HepG2 (cell line): ENCODE results near the gene DNAJC24. TPM values are rescaled to one million over a fixed set of nuclear protein-coding genes. Genes with fewer than 3 reads are reported as not detected.

Experiments
- ARID3A ChIP-seq: IDR thresholded peaks from 2 replicates; pipeline ENCODE4 v1.6.1; 2012; ENCODE audit warnings: low read depth, low read length, improper control_type of control experiment
- CBFB ChIP-seq: sonication (generic); formaldehyde crosslinking; IDR thresholded peaks from 2 replicates; pipeline ENCODE4 v1.4.0; 2020; ENCODE audit warnings: missing genetic modification reagents
- CERS6 ChIP-seq: sonication (generic); formaldehyde crosslinking; IDR thresholded peaks from 2 replicates; pipeline ENCODE4 v1.5.0; 2020; ENCODE audit warnings: missing genetic modification reagents
- CTCF ChIP-seq: sonication (generic); formaldehyde crosslinking; IDR thresholded peaks from 2 replicates; pipeline ENCODE4 v1.5.0; 2020; ENCODE audit warnings: mild to moderate bottlenecking, missing genetic modification reagents, moderate library complexity
- DRAP1 ChIP-seq: IDR thresholded peaks from 2 replicates; pipeline ENCODE4 v1.6.1; 2016; ENCODE audit warnings: missing genetic modification reagents, missing compliant biosample characterization
- GZF1 ChIP-seq: sonication (generic); formaldehyde crosslinking; IDR thresholded peaks from 2 replicates; pipeline ENCODE4 v1.5.1; 2020; ENCODE audit warnings: mild to moderate bottlenecking, missing genetic modification reagents
- HDAC2 ChIP-seq: sonication (generic); formaldehyde crosslinking; IDR thresholded peaks from 2 replicates; pipeline ENCODE4 v1.4.0; 2020; ENCODE audit warnings: missing genetic modification reagents
- IRF2 ChIP-seq: IDR thresholded peaks from 2 replicates; pipeline ENCODE4 v1.6.1; 2018; ENCODE audit warnings: missing genetic modification reagents, missing compliant biosample characterization
- KAT7 ChIP-seq: IDR thresholded peaks from 2 replicates; pipeline ENCODE4 v1.6.1; 2018; ENCODE audit warnings: borderline replicate concordance, missing compliant biosample characterization
- NAIF1 ChIP-seq: sonication (generic); formaldehyde crosslinking; IDR thresholded peaks from 2 replicates; pipeline ENCODE4 v1.5.0; 2020; ENCODE audit warnings: mild to moderate bottlenecking, missing genetic modification reagents, borderline replicate concordance
- NR2F2 ChIP-seq: IDR thresholded peaks from 2 replicates; pipeline ENCODE4 v1.6.1; 2012; ENCODE audit warnings: low read depth, inconsistent platforms, borderline replicate concordance
- PBX2 ChIP-seq: IDR thresholded peaks from 2 replicates; pipeline ENCODE4 v1.6.1; 2016; ENCODE audit warnings: control low read depth
- PREB ChIP-seq: sonication (generic); formaldehyde crosslinking; IDR thresholded peaks from 2 replicates; pipeline ENCODE4 v1.4.0; 2020; ENCODE audit warnings: missing genetic modification reagents
- RFX1 ChIP-seq: fragments of 450-650 bp; IDR thresholded peaks from 2 replicates; pipeline ENCODE4 v1.6.1; 2017
- STAG1 ChIP-seq: sonication (generic); formaldehyde crosslinking; IDR thresholded peaks from 2 replicates; pipeline ENCODE4 v1.4.0; 2020; ENCODE audit warnings: missing genetic modification reagents
- ZFP37 ChIP-seq: sonication (generic); formaldehyde crosslinking; IDR thresholded peaks from 2 replicates; pipeline ENCODE4 v1.4.0; 2020; ENCODE audit warnings: missing genetic modification reagents, borderline replicate concordance
- ZFP41 ChIP-seq: sonication (generic); formaldehyde crosslinking; IDR thresholded peaks from 2 replicates; pipeline ENCODE4 v1.4.0; 2020; ENCODE audit warnings: mild to moderate bottlenecking, missing genetic modification reagents, borderline replicate concordance
- ZNF710 ChIP-seq: sonication (generic); formaldehyde crosslinking; IDR thresholded peaks from 2 replicates; pipeline ENCODE4 v1.5.0; 2020; ENCODE audit warnings: mild to moderate bottlenecking, missing genetic modification reagents, borderline replicate concordance
- ZSCAN25 ChIP-seq: sonication (generic); formaldehyde crosslinking; IDR thresholded peaks from 2 replicates; pipeline ENCODE4 v1.8.0; 2022; ENCODE audit warnings: mild to moderate bottlenecking, missing genetic modification reagents
- polyA plus RNA-seq, 8 experiments: library from polyadenylated mRNA; depleted of rRNA in 3 of 8; stranded (reverse) in 7 of 8; unstranded in 1 of 8; fragments of >200 nt; fragmentation: Illumina TruSeq in 4 of 8; extraction: Trizol in 4 of 8; gene quantifications; 2 replicates each; pipeline versions ENCODE4 v1.2.1 to v1.2.3, GENCODE V29; 2011 to 2016; ENCODE audit warnings: low read depth in 4 of 8, missing spikeins in 1 of 8, mixed read lengths in 1 of 8; ENCODE audit not compliant: insufficient read depth in 1 of 8
- total RNA-seq, 5 experiments: library from RNA; depleted of rRNA; stranded (reverse); fragments of >200 nt; fragmentation: Illumina TruSeq; extraction: Trizol; gene quantifications; 2 replicates each; pipeline ENCODE4 v1.2.3, GENCODE V29; 2016; ENCODE audit warnings: low read depth in 1 of 5

The DNAJC24 gene
- total and polyA plus RNA-seq, 2 of the 13 experiments (the other 11 are each of a cell fraction or from before 2014, with no cell fraction given) = 10.5 to 13.7 TPM

- TF ChIP-seq CTCF (peak; percentile 12; the same call in 1 of the 2 replicates), RFX1 (peak; percentile 80), DRAP1 (CRISPR knock-in tag) (0 out of 2 replicates have a peak, but pooled peaks have one; percentile 34), HDAC2 (peak; percentile 69), ARID3A (no peak), ZSCAN25 (CRISPR knock-in tag) (no peak), KAT7 (CRISPR knock-in tag) (peak; percentile 77; the same call in 1 of the 2 replicates), PBX2 (no peak), STAG1 (CRISPR knock-in tag) (no peak), ZFP37 (CRISPR knock-in tag) (no peak), PREB (no peak), GZF1 (CRISPR knock-in tag) (no peak; the same call in 1 of the 2 replicates), ZNF710 (CRISPR knock-in tag) (peak; percentile 58; the same call in 1 of the 2 replicates), CBFB (CRISPR knock-in tag) (peak; percentile 58; the same call in 1 of the 2 replicates), ZFP41 (CRISPR knock-in tag) (no peak; the same call in 1 of the 2 replicates), NAIF1 (peak; percentile 70; the same call in 1 of the 2 replicates), CERS6 (CRISPR knock-in tag) (no peak), NR2F2 (no peak), IRF2 (CRISPR knock-in tag) (peak; percentile 96)
These were observed at the start of gene DNAJC24, which contains the start of gene DCDC1 (continued) for GRCh38 chr11:31369348-31370329.
